IPS-20b (cell line): ENCODE measurements around the gene SAP30.

Experiments used
- H3K27ac ChIP-seq: one replicate; pipeline ENCODE4 v1.5.1; 2013; ENCODE audit warnings: low read length
- H3K27me3 ChIP-seq: 2 replicates; pipeline ENCODE4 v1.6.1; 2013; ENCODE audit warnings: mild to moderate bottlenecking, low read length, inconsistent platforms; ENCODE audit not compliant: insufficient read depth
- H3K36me3 ChIP-seq: 2 replicates; pipeline ENCODE4 v1.6.1; 2013; ENCODE audit warnings: low read depth, mild to moderate bottlenecking, inconsistent platforms, low read length, moderate library complexity; ENCODE audit not compliant: insufficient read depth
- H3K4me1 ChIP-seq: 2 replicates; pipeline ENCODE4 v1.6.1; 2013; ENCODE audit warnings: mild to moderate bottlenecking, control low read depth, inconsistent platforms, low read length, moderate library complexity; ENCODE audit not compliant: insufficient read depth
- H3K4me3 ChIP-seq: 2 replicates; pipeline ENCODE4 v1.5.1; 2013; ENCODE audit warnings: mild to moderate bottlenecking, low read length, inconsistent platforms
- H3K9ac ChIP-seq: 2 replicates; pipeline ENCODE4 v1.6.1; 2013; ENCODE audit warnings: low read depth, mild to moderate bottlenecking, inconsistent platforms, low read length, moderate library complexity
- H3K9me3 ChIP-seq: 2 replicates; pipeline ENCODE4 v1.6.1; 2013; ENCODE audit warnings: mild to moderate bottlenecking, low read depth, low read length, inconsistent platforms; ENCODE audit not compliant: insufficient read depth

The SAP30 gene

DNA sequence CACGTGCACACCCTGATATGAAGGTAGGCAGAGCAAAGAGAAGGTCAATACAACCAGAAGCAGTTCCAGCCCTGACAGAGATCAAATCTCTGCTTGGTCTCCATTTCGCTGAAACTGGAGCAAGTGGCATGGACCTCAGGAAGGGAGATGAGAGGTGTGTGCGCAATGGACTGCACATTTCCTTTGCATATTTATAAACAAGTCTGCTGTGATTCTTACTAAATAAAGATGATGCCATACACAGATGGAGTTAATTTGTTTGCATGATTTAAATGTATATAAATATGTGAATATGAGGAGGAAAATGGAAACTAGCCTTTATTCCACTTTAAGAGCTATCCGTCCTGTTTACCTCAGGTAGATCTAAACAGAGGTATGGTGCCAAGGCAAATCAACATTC is 30.3 kb downstream of the SAP30 start:
- Histone ChIP-seq H3K36me3 (no peaks in the 10 kb centered on the region), H3K27ac (no peak overlapping the region), H3K4me3 (no peak overlapping the region), H3K9ac (no peak overlapping the region), H3K4me1 (no peaks in the 10 kb centered on the region), H3K27me3 (no peaks in the 10 kb centered on the region), H3K9me3 (no peaks in the 10 kb centered on the region)

DNA sequence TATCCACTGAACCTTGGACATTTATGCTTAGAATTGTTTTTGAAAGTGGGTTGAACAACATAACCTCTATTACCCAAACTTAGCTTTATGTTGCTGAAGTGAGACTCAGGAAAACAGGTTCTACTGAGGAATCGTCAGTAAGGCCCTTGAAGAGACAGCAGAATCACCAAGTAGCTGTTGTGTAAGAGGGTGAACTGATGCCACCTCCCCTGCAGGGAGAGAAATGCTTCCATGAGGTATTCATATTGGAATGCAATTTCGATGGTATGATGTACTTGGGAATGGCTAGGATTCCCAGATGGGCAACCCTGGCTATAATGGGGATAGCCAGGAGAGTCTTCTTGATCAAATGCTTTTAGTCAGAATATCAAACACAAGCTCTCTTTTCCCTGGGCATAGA is 32.3 kb downstream of the SAP30 start:
- Histone ChIP-seq H3K4me3 (no peak overlapping the region), H3K9me3 (no peaks in the 10 kb centered on the region), H3K36me3 (no peaks in the 10 kb centered on the region), H3K27me3 (no peaks in the 10 kb centered on the region), H3K9ac (no peak overlapping the region), H3K4me1 (no peaks in the 10 kb centered on the region), H3K27ac (no peak overlapping the region)

DNA sequence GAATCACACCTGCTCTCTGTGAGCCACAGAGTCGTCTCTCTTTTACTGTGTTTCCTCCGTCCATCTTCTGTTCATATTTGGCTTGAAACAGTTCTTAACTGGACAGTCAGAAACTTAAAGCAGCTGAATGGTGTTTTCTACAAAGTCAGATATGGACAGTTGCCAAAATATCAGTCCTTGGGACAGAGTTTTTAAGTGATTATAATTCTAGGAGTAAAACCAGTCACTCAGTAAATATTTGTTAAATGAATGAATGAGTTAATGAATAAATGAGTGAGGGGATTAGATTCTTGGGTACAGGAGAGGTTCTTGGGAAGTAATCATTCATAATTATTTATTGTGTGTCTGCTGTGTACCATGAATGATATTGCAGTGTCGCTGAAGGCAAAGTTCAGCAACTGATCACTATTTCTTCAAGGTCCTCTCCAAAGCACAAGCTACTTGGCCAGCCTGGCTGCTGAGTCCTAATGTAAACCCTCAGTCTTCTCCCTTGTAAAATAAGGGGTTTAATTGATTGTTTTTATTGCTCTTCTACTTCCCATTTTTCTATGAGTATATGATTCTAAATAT is 33.6 kb downstream of the SAP30 start:
- no peaks in the 10 kb centered on the region for H3K9me3 ChIP-seq
- no peak overlapping the region for H3K9ac ChIP-seq
- no peak overlapping the region for H3K27ac ChIP-seq
- no peak overlapping the region for H3K4me3 ChIP-seq
- no peaks in the 10 kb centered on the region for H3K36me3 ChIP-seq
- H3K27me3 ChIP-seq, result no peaks in the 10 kb centered on the region
- H3K4me1 ChIP-seq, result no peaks in the 10 kb centered on the region

DNA sequence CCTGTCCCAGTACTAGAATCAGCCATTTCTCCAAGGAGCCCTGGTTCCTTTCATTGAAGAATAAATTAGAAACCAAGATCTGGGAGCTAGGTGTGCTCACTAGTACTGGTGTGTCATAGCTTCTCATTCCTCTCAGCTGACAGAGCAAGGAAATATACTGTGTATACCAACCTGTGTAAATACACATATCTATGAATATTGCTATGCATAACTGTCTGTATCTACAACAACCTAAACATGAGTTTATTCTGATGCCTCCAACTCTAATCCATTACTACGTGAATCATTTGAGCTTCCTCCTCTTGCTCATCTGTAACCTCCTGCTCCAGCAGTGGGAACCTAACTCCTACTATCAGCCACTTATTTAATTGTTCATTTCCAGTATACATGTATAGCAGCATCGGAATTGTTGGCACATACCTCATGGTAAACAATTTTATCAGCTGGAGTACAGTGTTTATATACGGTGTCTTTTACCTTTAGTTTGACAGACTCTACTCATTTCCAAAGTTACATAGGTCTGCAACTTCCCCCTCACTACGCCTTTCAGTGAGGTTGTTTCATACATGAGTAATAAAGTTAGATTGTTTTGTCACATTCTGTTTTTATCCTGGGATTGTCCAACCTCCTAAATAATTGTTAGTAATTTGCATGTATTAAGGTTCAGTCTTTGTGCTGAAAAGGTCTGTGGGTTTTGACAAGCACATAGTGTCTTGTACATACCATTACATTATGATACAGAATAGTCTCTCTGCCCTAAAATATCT is 35.3 kb downstream of the SAP30 start:
- no peak overlapping the region for H3K9ac ChIP-seq
- no peaks in the 10 kb centered on the region for H3K9me3 ChIP-seq
- no peaks in the 10 kb centered on the region for H3K27me3 ChIP-seq
- H3K4me3 ChIP-seq, result no peak overlapping the region
- no peaks in the 10 kb centered on the region for H3K4me1 ChIP-seq
- no peaks in the 10 kb centered on the region for H3K36me3 ChIP-seq
- no peak overlapping the region for H3K27ac ChIP-seq

DNA sequence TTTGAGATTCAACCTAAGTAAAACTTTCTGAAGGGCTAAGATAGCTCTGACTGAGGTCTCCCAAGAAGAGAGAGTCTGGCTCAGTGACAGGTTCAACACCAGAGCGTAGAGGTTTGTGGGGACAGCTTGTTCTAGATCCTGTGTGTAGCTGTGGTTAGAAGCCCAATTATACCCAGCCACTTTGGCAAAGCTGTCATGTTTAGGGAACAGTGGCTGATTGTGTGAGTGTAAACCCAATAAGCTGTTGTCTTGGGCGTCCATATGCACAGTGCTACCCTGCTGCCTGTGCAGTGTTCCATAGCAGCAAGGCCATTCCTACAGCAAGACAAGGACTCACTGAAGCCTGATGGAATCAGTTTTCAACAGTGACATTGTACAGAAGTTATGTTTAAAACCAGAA is 39.3 kb downstream of the SAP30 start:
- no peaks in the 10 kb centered on the region for H3K36me3 ChIP-seq
- no peak overlapping the region for H3K27ac ChIP-seq
- H3K4me3 ChIP-seq, result no peak overlapping the region
- no peaks in the 10 kb centered on the region for H3K27me3 ChIP-seq
- no peak overlapping the region for H3K9ac ChIP-seq
- H3K9me3 ChIP-seq, result no peaks in the 10 kb centered on the region
- no peaks in the 10 kb centered on the region for H3K4me1 ChIP-seq

DNA sequence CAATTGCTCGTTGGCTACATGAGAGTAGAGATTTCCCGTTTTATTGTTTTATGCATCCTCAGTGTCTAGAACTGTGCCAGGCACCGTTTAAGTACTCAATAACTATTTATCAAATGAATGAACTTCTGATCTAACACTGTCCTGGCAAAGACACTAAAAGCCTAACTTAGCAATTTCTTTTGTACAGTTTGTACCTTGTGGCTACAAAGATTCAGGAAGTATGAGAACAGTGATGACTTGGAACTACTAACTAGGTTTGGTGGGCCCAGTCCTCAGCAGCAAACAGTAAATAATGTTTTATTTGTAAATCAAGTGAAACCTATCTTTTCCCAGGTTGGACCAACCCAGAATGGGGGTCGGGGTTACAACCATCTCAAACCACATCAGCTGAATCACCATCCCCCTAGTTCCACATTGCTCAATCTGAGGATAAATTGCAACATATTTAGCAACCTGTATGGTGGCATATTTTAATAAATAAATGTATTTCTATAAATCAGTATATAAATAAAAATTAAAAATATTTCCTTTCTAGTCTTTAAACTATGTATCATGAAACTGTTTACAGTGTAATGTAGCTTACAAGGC is 40.4 kb downstream of the SAP30 start:
- Histone ChIP-seq H3K36me3 (no peaks in the 10 kb centered on the region), H3K4me1 (no peaks in the 10 kb centered on the region), H3K27me3 (no peaks in the 10 kb centered on the region), H3K27ac (no peak overlapping the region), H3K9me3 (no peaks in the 10 kb centered on the region), H3K9ac (no peak overlapping the region), H3K4me3 (no peak overlapping the region)

DNA sequence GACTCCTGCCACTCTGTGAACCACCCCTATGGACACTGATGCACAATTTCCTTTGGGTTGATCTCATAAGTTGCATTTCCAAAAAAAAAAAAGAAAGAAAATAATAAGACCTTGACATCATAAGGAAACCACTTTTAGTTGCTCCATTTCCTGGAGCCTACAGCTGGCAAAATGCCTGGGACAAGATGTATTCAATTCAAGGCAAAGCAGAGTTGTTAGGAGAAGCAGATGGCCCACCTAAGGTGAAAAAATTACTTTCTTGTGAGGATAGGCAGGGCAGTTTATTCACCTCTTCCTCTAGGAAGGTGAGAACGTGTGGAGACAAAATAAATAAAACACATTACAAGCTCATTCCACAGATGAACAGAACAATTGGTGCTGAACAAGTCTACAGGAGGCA is 42.3 kb downstream of the SAP30 start:
- no peak overlapping the region for H3K27ac ChIP-seq
- no peaks in the 10 kb centered on the region for H3K36me3 ChIP-seq

DNA sequence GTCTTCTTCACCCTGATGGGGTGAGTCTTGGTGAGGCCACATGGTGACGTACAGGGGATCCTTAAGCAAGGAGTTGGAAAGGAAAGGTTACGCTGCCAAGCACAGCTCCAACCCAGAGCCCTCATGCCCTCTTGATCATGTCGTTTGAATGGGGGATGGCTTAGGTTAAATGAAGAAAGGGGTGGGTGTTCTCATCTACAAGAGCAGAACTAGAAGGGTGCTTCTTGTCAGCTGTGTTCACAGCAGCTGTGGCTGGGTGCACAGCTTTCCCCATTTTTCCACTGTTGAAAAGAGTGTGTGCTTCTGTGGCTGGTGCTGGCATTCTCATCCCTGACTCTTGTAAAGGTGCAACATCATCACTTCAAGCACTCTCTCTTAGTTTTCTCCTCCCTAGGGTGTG is 43.7 kb downstream of the SAP30 start:
- H3K9ac ChIP-seq, result no peak overlapping the region
- no peaks in the 10 kb centered on the region for H3K36me3 ChIP-seq
- no peak overlapping the region for H3K27ac ChIP-seq
- H3K4me1 ChIP-seq, result no peaks in the 10 kb centered on the region
- H3K9me3 ChIP-seq, result no peaks in the 10 kb centered on the region
- H3K27me3 ChIP-seq, result no peaks in the 10 kb centered on the region
- no peak overlapping the region for H3K4me3 ChIP-seq

More for the DNA sequence above, 42.3 kb downstream of the SAP30 start:
- H3K9me3 ChIP-seq, result no peaks in the 10 kb centered on the region
- H3K9ac ChIP-seq, result no peak overlapping the region
- H3K4me3 ChIP-seq, result no peak overlapping the region
- H3K27me3 ChIP-seq, result no peaks in the 10 kb centered on the region
- H3K4me1 ChIP-seq, result no peaks in the 10 kb centered on the region

DNA sequence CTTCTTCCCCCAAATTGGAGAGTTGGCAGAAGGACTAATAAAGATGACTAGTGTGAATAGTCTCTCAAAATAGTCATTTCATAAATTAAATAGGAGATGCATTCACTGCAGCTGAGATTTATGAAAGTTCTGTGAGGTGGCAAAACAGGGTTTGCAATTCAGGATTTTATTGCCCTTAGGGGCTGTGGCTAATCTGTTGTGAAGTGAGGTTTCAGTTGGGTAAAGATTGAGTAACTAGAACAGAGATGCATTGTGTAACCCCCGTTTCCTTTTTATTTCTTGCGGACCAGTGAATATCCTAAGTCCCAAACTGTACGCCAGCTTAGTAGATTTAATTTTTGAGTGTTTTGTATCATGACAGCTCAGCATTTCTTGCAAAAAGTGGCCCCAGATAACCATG is 44.3 kb downstream of the SAP30 start:
- no peak overlapping the region for H3K4me3 ChIP-seq
- H3K9me3 ChIP-seq, result no peaks in the 10 kb centered on the region
- H3K9ac ChIP-seq, result no peak overlapping the region
- H3K36me3 ChIP-seq, result no peaks in the 10 kb centered on the region
- H3K4me1 ChIP-seq, result no peaks in the 10 kb centered on the region
- no peaks in the 10 kb centered on the region for H3K27me3 ChIP-seq
- no peak overlapping the region for H3K27ac ChIP-seq

DNA sequence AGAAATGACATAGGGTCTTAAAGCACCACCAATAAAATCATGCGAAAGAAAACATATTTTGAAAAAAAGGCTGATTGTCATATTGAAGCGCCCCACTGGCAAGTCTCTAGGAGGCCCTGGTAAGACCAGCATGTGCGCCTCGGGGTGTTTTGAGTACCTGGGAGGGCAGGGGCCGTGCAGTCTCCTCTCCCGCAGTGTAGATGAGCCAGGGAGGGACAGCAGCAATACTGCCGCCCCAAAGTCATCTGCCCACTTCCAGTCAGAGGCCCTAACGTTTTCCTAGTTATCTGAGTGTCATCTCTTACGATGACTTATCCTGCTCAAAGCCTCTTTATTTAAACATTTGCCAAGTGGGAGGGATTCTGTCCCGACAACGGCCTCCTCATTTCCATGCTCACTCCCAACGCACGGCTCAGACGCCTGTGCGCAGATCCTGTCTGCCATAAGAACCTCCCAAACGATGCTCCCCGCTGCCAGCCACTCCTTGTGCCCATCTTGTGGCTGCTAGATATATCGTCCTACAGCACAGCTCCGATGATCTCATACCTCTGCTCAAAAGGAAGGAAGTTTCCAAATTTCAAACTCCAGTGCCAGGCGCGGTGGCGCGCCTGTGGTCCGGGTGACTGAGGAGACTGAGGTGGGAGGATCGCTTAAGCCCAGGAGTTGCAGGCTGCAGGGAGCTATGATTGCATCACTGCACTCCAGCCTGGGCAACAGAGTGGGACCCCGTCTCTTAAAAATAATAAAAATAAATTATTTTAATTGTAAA is 45.3 kb downstream of the SAP30 start:
- no peaks in the 10 kb centered on the region for H3K36me3 ChIP-seq
- H3K27me3 ChIP-seq, result no peaks in the 10 kb centered on the region
- no peaks in the 10 kb centered on the region for H3K4me1 ChIP-seq
- H3K9ac ChIP-seq, result no peak overlapping the region
- no peak overlapping the region for H3K4me3 ChIP-seq
- H3K9me3 ChIP-seq, result no peaks in the 10 kb centered on the region
- no peak overlapping the region for H3K27ac ChIP-seq

DNA sequence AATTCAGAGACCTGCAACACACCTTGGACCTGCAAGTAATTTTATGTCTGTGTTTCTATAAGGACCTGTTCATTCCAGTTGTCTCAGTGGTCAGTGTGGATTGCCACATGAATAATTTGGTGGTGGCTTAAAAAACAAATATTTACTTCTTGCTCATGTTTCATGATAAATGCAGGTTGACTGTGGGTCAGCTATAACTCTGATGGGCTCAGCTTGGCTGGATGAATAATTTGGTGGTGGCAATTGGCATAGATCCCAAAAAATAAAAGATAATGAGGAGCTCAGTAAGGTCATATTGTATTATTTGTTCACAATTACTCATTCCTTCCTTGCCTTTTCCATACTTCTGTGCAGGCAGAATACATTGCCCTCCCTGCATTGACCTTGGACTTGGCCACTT is 47.1 kb downstream of the SAP30 start:
- Histone ChIP-seq H3K9me3 (no peaks in the 10 kb centered on the region), H3K9ac (no peak overlapping the region), H3K27ac (no peak overlapping the region), H3K4me3 (no peak overlapping the region), H3K4me1 (no peaks in the 10 kb centered on the region), H3K27me3 (no peaks in the 10 kb centered on the region), H3K36me3 (no peaks in the 10 kb centered on the region)

DNA sequence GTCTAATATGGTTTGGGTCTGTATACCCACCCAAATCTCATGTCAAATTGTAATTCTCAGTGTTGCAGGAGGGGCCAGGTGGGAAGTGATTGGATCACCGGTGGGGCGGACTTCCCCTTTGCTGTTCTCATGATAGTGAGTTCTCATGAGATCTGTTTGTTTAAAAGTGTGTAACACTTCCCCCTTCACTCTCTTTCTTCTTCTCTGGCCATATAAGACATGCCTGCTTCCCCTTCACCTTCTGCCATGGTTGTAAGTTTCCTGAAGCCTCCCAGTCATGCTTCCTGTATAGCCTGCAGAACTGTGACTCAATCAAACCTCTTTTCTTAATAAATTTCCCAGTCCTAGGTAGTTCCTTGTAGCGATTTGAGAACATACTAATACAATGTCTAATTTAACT is 47.9 kb downstream of the SAP30 start:
- no peak overlapping the region for H3K27ac ChIP-seq
- H3K4me1 ChIP-seq, result no peaks in the 10 kb centered on the region
- no peak overlapping the region for H3K9ac ChIP-seq
- no peaks in the 10 kb centered on the region for H3K9me3 ChIP-seq
- no peak overlapping the region for H3K4me3 ChIP-seq
- H3K27me3 ChIP-seq, result no peaks in the 10 kb centered on the region
- H3K36me3 ChIP-seq, result no peaks in the 10 kb centered on the region
